ENCODE data around the gene AGFG1. TPM values are rescaled to one million over a fixed set of nuclear protein-coding genes. Genes with fewer than 3 reads are reported as not detected.

Gene AGFG1
- total and polyA plus RNA-seq, 9 donors: 32.7 to 51.9 (median 46.7) TPM

Other genes with a start within 250 kb of the AGFG1 start
- gene MFF, start 146.9 kb upstream of the AGFG1 start, total RNA-seq: 65.0 TPM
- gene MFF, start 146.9 kb upstream of the AGFG1 start, polyA plus RNA-seq (ENCODE audit: insufficient read depth in 1 of 8, insufficient read length in 8 of 8, low replicate concordance in 1 of 8): 10 to 100 TPM; 56.3 to 71.5 (median 66.8) TPM
- gene TM4SF20, start 92.8 kb upstream of the AGFG1 start, total RNA-seq: not detected
- 1 to 10 TPM in 1 of 8 donors, under 1 TPM in 2, not detected in 5; 0.07 to 1.6 (median 0.40) TPM for gene TM4SF20, start 92.8 kb upstream of the AGFG1 start, polyA plus RNA-seq (ENCODE audit: insufficient read depth in 1 of 8, insufficient read length in 8 of 8, low replicate concordance in 1 of 8)
- gene SCYGR1, start 84.2 kb upstream of the AGFG1 start, total RNA-seq: not detected
- not detected for gene SCYGR1, start 84.2 kb upstream of the AGFG1 start, polyA plus RNA-seq (ENCODE audit: insufficient read depth in 1 of 8, insufficient read length in 8 of 8, low replicate concordance in 1 of 8)
- not detected for gene SCYGR2, start 126.7 kb downstream of the AGFG1 start, total RNA-seq
- not detected for gene SCYGR2, start 126.7 kb downstream of the AGFG1 start, polyA plus RNA-seq (ENCODE audit: insufficient read depth in 1 of 8, insufficient read length in 8 of 8, low replicate concordance in 1 of 8)
- gene SCYGR3, start 142.7 kb downstream of the AGFG1 start, total RNA-seq: not detected
- gene SCYGR3, start 142.7 kb downstream of the AGFG1 start, polyA plus RNA-seq (ENCODE audit: insufficient read depth in 1 of 8, insufficient read length in 8 of 8, low replicate concordance in 1 of 8): not detected
- gene SCYGR4, start 145.3 kb downstream of the AGFG1 start, total RNA-seq: not detected
- not detected for gene SCYGR4, start 145.3 kb downstream of the AGFG1 start, polyA plus RNA-seq (ENCODE audit: insufficient read depth in 1 of 8, insufficient read length in 8 of 8, low replicate concordance in 1 of 8)
- not detected for gene SCYGR5, start 194.6 kb downstream of the AGFG1 start, total RNA-seq
- not detected for gene SCYGR5, start 194.6 kb downstream of the AGFG1 start, polyA plus RNA-seq (ENCODE audit: insufficient read depth in 1 of 8, insufficient read length in 8 of 8, low replicate concordance in 1 of 8)
- 1.2 TPM for gene SLC19A3, start 245.9 kb downstream of the AGFG1 start, total RNA-seq
- 1 to 10 TPM in 4 of 8 donors, under 1 TPM in 4; 0.64 to 5.1 (median 0.94) TPM for gene SLC19A3, start 245.9 kb downstream of the AGFG1 start, polyA plus RNA-seq (ENCODE audit: insufficient read depth in 1 of 8, insufficient read length in 8 of 8, low replicate concordance in 1 of 8)